Subcutaneous adipose tissue (tissue), 4 donors: ENCODE measurements around the gene DLG2. TPM values are rescaled to one million over a fixed set of nuclear protein-coding genes. Genes with fewer than 3 reads are reported as not detected.

Source experiments
- CTCF ChIP-seq: fragments of 450-650 bp; IDR thresholded peaks from one replicate; pipeline ENCODE4 v1.5.1; 2016; ENCODE audit warnings: low read depth, mild to moderate bottlenecking, control low read depth, antibody characterized with exemption, moderate library complexity
- total RNA-seq, 4 donors: library from RNA; depleted of rRNA; stranded (reverse); fragments of >200 nt; gene quantifications; one replicate each; pipeline ENCODE4 v1.1.0, GENCODE V29; 2016

DLG2 gene
- total RNA-seq = 1 to 10 TPM; 3.6 to 7.0 (median 6.1) TPM

GRCh38 chr11:85627332-85627997 lies at the start of gene DLG2:
DLG2 (minus strand) TSS chr11:85627344.
- TF ChIP-seq CTCF = no peak

GRCh38 chr11:85673393-85673792 lies 46.2 kb upstream of the DLG2 start:
- TF ChIP-seq CTCF = no peak

GRCh38 chr11:85672105-85672902 lies 45.2 kb upstream of the DLG2 start:
- no peak for TF ChIP-seq CTCF

- no peak for TF ChIP-seq CTCF
Observed at GRCh38 chr11:85668157-85668556, 41.0 kb upstream of the DLG2 start.

GRCh38 chr11:85666687-85667086 lies 39.5 kb upstream of the DLG2 start:
- no peak for TF ChIP-seq CTCF

- TF ChIP-seq CTCF = no peak
Observed at GRCh38 chr11:85665733-85666132, 38.6 kb upstream of the DLG2 start.

- no peak for TF ChIP-seq CTCF
Observed at GRCh38 chr11:85664615-85665481, 37.7 kb upstream of the DLG2 start, which contains the start of gene CREBZF. CREBZF (minus strand) TSS chr11:85665129; CDS start chr11:85664875, 254 bp downstream.
